Measurements from ENCODE around the gene CASP10. TPM values are rescaled to one million over a fixed set of nuclear protein-coding genes. Genes with fewer than 3 reads are reported as not detected.

The CASP10 gene
- total and polyA plus RNA-seq, 2 of the 8 experiments (the other 6 are each of a cell fraction or from before 2014, with no cell fraction given): 2.3 to 4.0 TPM

- H3K56ac ChIP-seq (replicated peaks; ENCODE audit: insufficient read length, low read depth, low read length): no peak overlapping the region
- no peak overlapping the region for H2BK12ac ChIP-seq (ENCODE audit: low read depth, low read length)
- no peak overlapping the region for H3K4me2 ChIP-seq (ENCODE audit: insufficient read depth in 1 of 2, low read depth in 2 of 2, low read length in 2 of 2)
- H3K79me2 ChIP-seq (ENCODE audit: control insufficient read depth in 1 of 2, insufficient read depth in 2 of 2, low read length in 2 of 2): no peaks in the 10 kb centered on the region
- H2BK15ac ChIP-seq (ENCODE audit: low read length): no peak overlapping the region
- WGBS, 2 experiments (ENCODE audit: extremely low coverage in 1 of 2, insufficient coverage in 1 of 2, insufficient read length in 1 of 2, insufficient replicate concordance in 2 of 2, low coverage in 1 of 2, low lambda C conversion rate in 2 of 2, missing lambda C conversion rate in 1 of 2): 83% methylated on average over 5 of the region's 5 CpGs; no CpG with 5 or more reads in 1 of the 2 experiments
- no peaks in the 10 kb centered on the region for H3K23me2 ChIP-seq (ENCODE audit: low read depth, low read length)
- H3K4me3 ChIP-seq (ENCODE audit: extremely low read depth in 1 of 4, insufficient read depth in 2 of 4, low read depth in 3 of 4, low read length in 4 of 4): no peak overlapping the region
- no peaks in the 10 kb centered on the region for H3K27me3 ChIP-seq (replicated peaks in 1 of 4; ENCODE audit: control insufficient read depth in 3 of 4, extremely low read depth in 1 of 4, insufficient read depth in 3 of 4, low read length in 3 of 4)
- no peak overlapping the region for H4K91ac ChIP-seq (replicated peaks; ENCODE audit: insufficient read length, low read length)
- H4K8ac ChIP-seq (ENCODE audit: extremely low read depth, insufficient read depth, low read length): no peak overlapping the region
- H2AFZ ChIP-seq (ENCODE audit: low read length): no peak overlapping the region
- no peaks in the 10 kb centered on the region for H3K79me1 ChIP-seq (ENCODE audit: low read depth, low read length)
- no peak overlapping the region for H2AK5ac ChIP-seq (ENCODE audit: low read depth, low read length)
- no peak overlapping the region for H3K18ac ChIP-seq (ENCODE audit: extremely low read depth, low read length)
- H3K14ac ChIP-seq (ENCODE audit: insufficient read length): no peak overlapping the region
- no peak overlapping the region for H3K27ac ChIP-seq (ENCODE audit: low read depth, low read length)
- POLR2A ChIA-PET (ENCODE audit: partially characterized antibody): interaction anchor here (0.6 to 1.0 kb wide), 4 partner anchors 23 to 1120 kb away, joined by 3 read pairs; no protein-coding TSS in a partner anchor
- DNase-seq (ENCODE audit: low read depth in 1 of 2, low spot score in 2 of 2) (no peak), FAIRE-seq (no peak)
- H3K9me3 ChIP-seq (ENCODE audit: insufficient read depth in 2 of 2, low read depth in 1 of 2, low read length in 1 of 2): no peaks in the 10 kb centered on the region
- H3K9ac ChIP-seq (replicated peaks in 1 of 4; ENCODE audit: extremely low read depth in 1 of 4, low read depth in 3 of 4, low read length in 3 of 4): no peak overlapping the region
- H3K36me3 ChIP-seq (ENCODE audit: control insufficient read depth in 2 of 4, insufficient read depth in 4 of 4, low read length in 3 of 4): peaks cover 0 to 2% (median 0%) of the 10 kb centered on the region in 4 experiments; a peak in 1 of 8 replicates
- no peak overlapping the region for H4K5ac ChIP-seq (ENCODE audit: insufficient read length, low read depth, low read length)
- H3K4ac ChIP-seq (replicated peaks; ENCODE audit: insufficient read length, low read depth, low read length): no peak overlapping the region
- CTCF ChIA-PET (ENCODE audit: partially characterized antibody): interaction anchor here (0.6 to 9.4 kb wide), 8 partner anchors 10 to 238 kb away, joined by 3 to 61 read pairs (median 3); partner anchors contain the start of gene ORC2
- H4K20me1 ChIP-seq (replicated peaks in 1 of 2; ENCODE audit: control insufficient read depth in 1 of 2, insufficient read depth in 2 of 2, low read length in 2 of 2): no peaks in the 10 kb centered on the region
- no peak overlapping the region for H2BK120ac ChIP-seq (replicated peaks; ENCODE audit: low read depth, low read length)
- H2BK5ac ChIP-seq (ENCODE audit: low read depth, low read length): no peak overlapping the region
- H2BK20ac ChIP-seq (ENCODE audit: low read length): no peak overlapping the region
- H3K23ac ChIP-seq (ENCODE audit: insufficient read length): no peak overlapping the region
- peaks cover 0 to 1% (median 0%) of the 10 kb centered on the region in 4 experiments; a peak in 2 of 7 replicates for H3K4me1 ChIP-seq (replicated peaks in 1 of 4; ENCODE audit: control insufficient read depth in 3 of 4, insufficient read depth in 4 of 4, low read length in 3 of 4)
- TF ChIP-seq NANOG (IDR thresholded peaks at IDR 0.05; ENCODE audit: insufficient read depth, low read depth, low read length, poor library complexity, severe bottlenecking) (no peak), KDM4A (IDR thresholded peaks at IDR 0.05; ENCODE audit: low read depth, low read length, severe bottlenecking) (no peak), EP300 (IDR thresholded peaks at IDR 0.05; ENCODE audit: borderline replicate concordance in 1 of 2, low read depth in 2 of 2, low read length in 2 of 2) (no peak), RNF2 (IDR thresholded peaks at IDR 0.05; ENCODE audit: borderline replicate concordance, low read depth, low read length, missing control alignments, poor library complexity, severe bottlenecking) (no peak), CHD1 (IDR thresholded peaks at IDR 0.05; ENCODE audit: low read depth, low read length) (no peak), BRCA1 (IDR thresholded peaks at IDR 0.05; ENCODE audit: low read depth, low read length) (no peak), E2F6 (IDR thresholded peaks at IDR 0.05) (no peak), TAF7 (optimal IDR thresholded peaks at IDR 0.05; ENCODE audit: borderline replicate concordance, low read depth, low read length) (no peak)
- TF ChIP-seq, protein P1, sequence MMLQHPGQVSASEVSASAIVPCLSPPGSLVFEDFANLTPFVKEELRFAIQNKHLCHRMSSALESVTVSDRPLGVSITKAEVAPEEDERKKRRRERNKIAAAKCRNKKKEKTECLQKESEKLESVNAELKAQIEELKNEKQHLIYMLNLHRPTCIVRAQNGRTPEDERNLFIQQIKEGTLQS (IDR thresholded peaks at IDR 0.05; ENCODE audit: insufficient read depth, low read depth, low read length): no peak
These were observed 38.6 kb upstream of the CASP10 start for GRCh38 chr2:201144101-201145051.

All from H1 (cell line).